DLD1 (cell line): ENCODE measurements around the gene FOXP3.

Experiments
- in situ Hi-C: cut with HindIII; loops from 2 replicates; pipeline ENCODE4 v1.10.0; 2017; ENCODE audit warnings: low sequenced_read_pairs

Gene FOXP3

DNA sequence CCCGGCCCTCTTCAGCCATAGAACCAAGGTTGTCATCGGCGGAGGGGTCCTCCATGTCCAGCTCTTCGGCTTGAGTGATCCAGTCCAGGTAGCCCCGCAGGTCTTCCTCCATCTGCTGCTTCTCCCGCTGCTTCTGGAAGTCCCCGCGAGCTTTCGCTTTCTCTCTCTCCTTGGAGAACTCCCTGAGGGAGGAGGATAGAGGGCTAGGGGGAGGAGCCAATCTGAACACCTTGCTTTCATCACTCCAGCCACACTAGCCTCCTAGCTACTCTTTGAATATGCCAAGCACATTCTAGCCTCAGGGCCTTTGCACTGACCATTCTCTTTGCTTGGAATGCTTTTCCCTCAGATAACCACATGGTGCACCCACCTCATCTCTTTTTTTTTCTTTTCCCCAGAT, 37.6 kb downstream of the FOXP3 start:
- in situ Hi-C loops, result no loop called here

DNA sequence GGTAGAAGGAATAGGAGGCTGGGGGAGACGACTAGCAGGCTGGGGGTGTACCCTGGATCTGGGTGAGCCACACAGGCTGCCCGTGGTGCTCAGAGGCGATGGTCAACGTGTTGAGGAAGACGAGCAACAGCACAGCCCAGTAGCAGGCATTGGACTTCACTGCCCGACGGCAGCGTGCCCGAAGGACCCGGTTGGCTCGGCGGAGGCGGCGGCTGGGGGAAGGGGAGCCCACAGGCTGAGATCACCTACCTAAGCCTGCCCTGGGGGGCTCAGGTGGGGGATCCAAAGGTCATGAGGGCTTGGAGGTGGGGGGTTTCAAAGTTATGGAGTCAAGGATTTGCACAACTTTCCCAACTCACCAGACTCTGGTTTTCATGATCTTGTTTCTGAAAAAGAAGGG, 38.7 kb downstream of the FOXP3 start:
- in situ Hi-C loops, result no loop called here

DNA sequence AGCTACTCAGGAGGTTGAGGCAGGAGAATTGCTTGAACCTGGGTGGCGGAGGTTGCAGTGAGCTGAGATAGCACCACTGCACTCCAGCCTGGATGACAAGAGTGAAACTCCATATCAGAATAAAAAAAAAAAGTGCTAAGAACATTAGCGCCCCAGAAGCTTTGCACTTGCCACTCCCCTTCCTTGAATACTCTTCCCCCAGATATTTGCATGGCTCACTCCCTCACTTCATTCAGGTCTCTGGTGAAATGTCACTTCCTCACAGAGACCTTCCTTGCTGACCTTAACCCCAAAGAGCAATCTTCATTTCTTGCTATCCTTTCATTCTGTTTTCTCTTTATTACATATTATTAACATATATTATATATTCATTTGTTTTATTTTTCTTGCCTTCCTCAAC, 42.6 kb downstream of the FOXP3 start:
- in situ Hi-C loops, result no loop called here

DNA sequence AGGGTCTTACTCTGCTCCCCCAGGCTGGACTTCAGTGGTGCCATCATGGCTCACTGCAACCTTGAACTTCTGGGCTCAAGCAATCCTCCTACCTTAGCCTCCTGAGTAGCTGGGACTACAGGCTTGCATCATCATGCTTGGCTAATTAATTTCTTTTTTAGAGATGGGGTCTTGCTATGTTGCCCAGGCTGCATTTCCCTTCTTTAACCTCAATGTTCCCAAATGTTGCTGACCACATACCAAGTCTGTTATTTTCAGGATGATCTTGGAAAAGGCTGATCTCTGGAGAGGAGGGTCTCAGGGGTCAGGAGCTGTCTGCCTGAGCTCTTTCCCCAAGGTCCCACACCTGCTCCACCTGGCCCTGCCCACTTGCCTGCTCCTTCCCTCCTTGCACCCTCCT, 44.4 kb downstream of the FOXP3 start:
- in situ Hi-C loops, result no loop called here

DNA sequence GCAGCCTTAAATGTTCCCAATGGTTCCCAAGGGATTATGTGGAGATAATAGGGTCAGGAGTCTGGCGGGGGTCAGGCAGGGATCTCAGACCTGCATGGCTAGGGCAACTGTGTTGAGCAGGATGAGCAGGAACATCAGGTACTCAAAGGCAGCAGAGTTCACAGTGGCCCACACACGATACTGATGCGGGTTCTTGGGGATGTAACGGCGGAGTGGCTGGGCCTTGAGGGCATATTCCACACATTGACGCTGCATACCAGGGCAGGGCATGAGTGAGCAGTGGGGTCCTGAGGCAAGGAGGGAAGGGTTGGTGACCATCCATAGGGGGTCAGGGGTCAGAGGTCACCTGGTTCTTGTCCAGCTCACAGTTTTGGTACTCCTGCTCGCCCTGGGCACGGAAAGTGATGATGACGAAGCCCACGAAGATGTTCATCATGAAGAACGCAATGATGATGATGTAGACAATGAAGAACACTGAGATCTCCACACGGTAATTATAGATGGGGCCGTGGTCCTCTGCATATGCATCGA, 49.4 kb downstream of the FOXP3 start:
- in situ Hi-C loops, result no loop called here

DNA sequence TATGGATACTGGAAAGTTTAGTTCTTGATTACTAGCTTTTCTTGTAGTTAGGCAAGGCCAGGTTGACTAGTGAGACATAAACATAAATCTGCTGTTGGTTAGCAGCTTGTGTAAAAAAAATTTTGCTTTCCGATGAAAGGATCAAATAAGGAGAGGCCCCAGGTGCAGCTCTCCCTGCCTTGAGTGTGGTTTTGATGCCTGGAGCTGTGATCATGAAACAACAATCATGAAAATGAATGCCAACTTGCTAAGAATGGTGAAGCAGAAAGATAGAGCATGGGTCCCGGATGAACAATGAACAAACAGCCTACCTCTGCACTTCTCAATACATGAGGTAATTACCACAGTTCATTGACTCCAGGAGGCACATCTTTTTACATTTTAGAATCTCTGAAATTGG, 50.1 kb downstream of the FOXP3 start:
- in situ Hi-C loops, result no loop called here

DNA sequence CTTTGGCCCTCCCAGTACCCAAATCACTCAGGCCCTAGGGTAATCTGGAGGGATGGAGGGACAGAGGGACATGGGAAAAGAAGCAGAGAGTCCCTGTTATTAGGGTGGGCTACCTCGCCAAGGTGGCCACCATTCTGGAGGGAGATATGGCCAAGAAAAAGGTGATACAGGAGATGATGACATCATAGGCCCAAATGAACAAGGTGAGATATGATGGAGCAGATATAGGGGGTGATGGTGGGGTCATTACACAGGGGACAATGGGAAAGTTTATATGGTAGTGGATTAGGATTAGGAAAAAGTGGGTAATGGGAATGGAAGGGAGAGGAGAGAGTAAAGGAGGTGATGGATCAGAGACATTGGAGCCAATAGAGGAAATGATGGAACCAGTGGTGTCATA, 51.6 kb downstream of the FOXP3 start:
- in situ Hi-C loops, result no loop called here

DNA sequence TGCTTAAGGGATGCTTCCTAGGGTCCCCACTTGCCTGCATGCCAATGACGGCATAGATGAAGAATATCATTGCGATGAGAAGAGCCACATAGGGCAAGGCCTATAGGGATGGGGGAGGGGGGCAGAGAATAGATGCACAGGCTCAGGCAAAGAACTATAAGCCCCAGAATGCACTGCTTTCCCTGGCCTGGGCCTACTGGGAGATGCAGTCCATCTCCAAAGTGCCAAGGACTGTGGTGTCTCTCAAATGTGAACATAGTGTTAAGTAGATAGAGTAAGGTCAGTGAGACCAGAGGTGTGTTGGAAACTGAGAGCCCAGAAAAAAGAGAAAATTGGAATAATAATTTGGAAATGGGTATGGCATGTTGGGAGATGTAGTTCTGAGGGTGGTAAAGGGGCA, 52.3 kb downstream of the FOXP3 start:
- in situ Hi-C loops, result no loop called here

DNA sequence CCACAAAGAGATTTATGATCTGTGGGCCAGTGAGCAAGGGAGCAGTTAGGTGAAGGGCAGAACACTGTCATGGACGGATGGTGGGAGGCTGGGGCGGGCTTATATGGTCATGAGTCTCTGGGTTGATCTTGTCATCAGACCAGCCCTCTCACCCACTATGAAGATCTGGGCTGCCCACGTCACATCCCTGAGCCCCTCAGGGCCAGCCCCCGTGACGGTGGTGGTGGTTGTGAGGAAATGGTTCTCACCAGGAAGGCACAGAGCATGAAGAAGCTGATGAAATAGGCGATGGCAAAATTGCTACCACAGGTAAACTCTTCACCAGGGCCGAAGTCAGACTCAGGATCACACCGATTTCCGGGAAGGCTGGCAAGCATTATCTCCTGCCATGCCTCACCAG, 53.4 kb downstream of the FOXP3 start:
- in situ Hi-C loops, result no loop called here

DNA sequence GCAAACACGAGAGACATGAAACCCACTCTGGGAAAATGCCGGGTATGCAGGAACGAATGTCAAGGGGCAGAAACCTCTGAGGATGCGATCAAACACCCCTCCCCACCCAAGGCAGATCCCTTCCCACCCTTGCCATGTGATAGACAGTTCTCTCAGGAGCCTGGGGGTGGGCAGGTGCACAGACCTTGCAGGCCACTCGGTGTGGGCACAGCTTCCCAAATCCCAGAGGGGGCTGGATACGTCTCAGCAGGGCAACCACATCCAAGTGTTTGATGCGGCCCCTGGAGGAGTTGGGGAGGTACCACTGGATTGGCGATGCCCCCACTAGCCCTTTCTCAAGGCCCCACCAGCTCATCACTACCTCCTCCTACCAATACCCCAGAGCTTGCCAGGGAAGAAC, 54.1 kb downstream of the FOXP3 start:
- in situ Hi-C loops, result no loop called here

DNA sequence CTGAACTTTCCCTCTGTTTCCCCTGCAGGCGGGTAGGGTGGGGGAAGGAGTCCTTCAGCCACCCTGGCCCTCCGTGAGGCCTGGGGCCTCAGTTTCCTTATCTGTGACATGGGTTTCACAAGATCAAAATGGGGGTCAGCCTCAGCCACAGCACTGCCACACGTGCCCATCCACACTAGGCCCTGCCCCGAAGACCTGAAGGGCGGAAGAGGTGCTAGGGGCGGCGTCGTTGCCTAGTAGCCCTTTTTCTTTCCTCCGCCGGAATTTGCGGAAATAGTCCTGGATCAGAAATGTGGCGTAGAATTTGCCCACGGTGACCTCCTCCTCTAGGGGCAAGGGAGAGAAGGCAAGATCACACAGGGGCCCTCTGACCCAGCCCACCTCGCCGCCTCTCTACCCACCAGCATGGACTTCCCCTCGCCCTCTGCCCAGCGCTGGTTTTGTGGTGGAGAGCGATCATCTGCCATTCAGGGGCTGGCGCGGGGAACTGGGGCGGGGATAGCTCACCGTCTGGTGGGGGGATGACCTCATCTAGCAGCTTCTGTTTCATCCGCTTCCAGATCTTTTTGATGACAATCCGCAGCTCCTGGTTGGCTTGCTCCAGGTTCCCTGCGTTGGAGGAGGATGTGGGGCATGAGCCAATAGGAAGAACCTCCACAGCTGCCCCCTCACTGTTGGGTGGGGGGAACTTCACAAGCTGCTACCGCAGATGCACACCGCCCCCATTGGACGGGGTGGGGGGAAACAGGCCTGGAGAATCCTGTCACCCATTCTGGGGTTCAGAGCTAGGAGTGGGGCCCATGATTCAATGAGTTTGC, 54.9 kb downstream of the FOXP3 start:
- in situ Hi-C loops, result no loop called here

DNA sequence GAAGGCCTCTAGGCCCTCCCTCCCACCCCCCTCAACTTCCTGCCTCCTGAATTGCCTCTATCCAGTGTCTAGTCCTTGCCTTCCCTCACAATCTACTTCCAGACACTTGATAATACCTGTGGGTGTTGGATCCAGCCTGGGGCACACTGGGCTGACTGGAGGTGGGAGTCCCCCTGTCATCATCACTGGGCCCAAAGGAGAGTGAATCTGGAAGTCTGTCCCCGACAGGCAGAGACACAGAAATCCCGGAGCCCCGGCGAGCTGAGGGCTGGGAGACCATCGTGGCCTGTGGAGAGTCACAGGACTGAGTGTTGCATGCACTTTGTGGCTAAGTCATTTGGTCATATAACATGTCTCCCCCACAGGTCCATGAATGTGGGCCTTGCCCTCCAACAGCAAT, 56.1 kb downstream of the FOXP3 start:
- in situ Hi-C loops, result no loop called here

DNA sequence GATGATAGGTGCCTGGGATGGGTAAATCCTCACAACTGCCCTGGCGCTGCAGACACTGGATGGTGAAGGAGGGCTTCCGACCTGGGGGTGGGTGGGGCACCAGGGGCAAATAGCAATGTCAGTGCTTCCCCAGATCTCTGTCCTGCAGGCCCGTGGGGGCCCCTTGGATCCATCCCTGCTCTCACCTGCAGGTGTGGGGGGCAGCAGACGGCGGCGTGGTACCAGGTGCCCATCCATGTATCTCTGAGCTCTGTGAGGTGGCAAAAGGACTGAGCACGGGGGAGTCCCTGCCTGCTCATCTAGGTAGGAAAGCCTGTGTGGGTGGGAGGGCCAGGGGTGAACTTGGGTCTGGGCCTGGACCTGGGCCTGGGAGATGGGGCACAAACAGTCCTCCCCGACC, 58.0 kb downstream of the FOXP3 start:
- in situ Hi-C loops, result no loop called here

DNA sequence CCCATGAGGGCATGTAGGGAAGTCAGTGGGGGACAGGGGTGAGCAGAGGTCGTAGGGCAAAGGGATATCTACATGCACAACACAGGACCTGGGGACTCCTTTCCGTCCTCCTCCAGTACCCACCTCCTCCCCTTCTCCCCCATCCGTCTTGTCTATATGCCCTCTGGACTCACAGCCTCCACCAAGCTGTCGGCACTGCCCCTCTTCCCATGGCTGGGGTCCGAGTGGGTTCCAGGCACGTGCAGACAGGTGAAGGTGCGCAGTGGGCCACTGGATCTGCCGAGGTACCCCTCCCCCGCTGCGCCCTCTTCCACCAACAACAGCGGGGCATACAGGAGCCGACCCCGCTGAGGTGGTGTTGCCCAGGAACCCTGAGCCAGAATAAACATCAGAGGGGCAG, 59.1 kb downstream of the FOXP3 start:
- in situ Hi-C loops, result no loop called here

DNA sequence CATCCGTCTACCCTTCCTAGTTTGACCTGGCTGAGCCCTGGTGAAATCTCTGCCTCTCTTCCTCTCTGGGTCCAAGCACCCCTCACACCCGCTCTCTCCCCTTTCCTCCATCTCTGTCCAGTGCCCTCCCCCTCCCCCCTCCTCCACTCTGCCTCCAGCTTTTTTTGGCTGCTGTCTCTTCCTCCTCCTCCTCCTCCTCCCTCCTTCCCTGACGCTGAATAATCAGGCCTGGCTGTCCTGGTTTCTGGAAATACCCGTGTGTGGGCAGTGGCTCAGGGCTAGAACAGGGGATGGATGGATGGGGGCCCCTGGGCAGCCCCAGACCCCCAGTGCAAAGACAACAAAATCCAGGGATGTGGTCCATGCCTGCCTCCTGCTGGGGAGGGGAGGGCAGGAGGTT, 59.8 kb downstream of the FOXP3 start:
- in situ Hi-C loops, result no loop called here

DNA sequence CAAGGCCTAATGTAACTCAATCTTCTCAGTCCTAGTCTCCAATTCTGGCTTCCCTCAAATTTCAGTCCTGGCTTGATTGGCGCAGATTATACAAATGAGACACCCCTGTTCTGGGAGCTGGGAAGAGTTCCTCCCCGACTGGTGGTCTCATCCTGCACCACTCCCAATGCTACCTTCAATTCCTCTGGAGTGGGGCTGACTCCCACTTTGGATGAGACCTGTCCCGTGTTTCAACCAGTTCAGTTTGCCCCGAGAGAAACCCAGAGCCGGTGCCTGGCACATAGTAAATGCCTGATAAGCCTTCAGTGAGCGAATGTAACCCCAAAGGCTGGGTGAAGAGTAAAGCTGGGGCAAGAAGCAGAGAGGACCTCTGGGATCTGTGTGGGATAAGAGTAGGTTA, 60.5 kb downstream of the FOXP3 start:
- in situ Hi-C loops, result no loop called here

DNA sequence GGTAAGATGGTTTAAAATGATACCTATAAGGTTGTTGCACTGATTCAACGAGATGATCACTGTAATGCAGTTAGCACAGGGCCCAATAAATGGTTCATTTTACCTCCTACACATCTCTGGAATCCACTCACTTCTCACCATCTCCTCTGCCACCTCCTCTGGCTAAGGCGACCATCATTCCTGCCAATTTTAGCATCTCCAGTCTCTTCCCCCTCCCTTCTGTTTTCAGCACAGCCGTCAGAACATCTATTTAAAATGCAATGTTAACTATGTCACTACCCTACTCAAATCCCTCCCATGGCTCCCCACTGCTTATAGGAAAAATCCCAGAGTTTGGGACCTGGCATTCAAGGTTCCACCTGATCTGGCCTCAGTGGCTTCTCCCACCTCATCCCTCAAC, 61.0 kb downstream of the FOXP3 start:
- in situ Hi-C loops, result no loop called here

DNA sequence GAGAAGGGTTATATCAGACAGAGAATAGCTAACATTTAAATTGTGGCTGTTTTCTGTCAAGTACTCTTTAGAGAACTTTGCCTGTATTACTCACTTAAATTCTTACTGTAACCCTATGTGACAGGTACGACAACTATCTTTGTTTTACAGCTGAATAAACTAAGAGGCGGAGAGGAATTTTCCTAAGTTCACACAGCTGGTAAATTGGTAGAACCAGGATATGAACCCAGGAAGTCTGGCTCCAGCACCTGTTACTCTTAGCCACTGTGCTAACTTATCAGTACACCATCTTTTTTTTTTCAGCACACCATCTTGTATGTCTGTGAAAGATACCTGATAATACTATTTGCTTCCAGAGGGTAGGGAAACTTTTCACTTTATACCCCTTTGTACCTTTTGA, 62.5 kb downstream of the FOXP3 start:
- in situ Hi-C loops, result no loop called here
